ENCODE measurements around the gene CTNNA1. TPM values are rescaled to one million over a fixed set of nuclear protein-coding genes. Genes with fewer than 3 reads are reported as not detected.
"Not testable (repeated sequence)": the region's sequence is repeated elsewhere in the genome, so short reads cannot be mapped to it uniquely, and the experiment has no call there.

The CTNNA1 gene
- total and polyA plus RNA-seq, 2 donors from 2014 or later, result 177 to 463 TPM

DNA sequence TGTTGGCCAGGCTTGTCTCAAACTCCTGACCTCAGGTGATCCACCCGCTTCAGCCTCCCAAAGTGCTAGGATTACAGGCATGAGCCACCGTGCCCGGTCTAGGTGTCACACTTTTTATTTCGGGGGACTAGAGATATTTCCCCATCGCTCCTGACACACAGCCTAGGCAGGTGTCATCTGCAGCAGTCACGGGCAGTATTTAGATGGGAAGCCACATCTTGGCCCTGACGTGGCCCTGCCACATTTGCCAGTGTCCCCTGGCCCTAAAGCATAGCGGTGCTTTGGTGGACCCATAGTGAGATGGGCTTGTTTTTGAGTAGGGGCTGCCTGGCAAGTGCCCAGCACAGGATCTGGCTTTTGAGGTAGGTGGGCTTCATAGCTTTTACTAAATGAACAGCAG lies 167.0 kb downstream of the CTNNA1 start:
- no peak overlapping the region for H3K27ac ChIP-seq (ENCODE audit: low read depth in 2 of 2, low read length in 2 of 2)
- no peak overlapping the region for H3K4me3 ChIP-seq (ENCODE audit: low read length in 3 of 3)
- peaks cover 0 to 4% (median 1%) of the 10 kb centered on the region in 3 donors for H3K4me1 ChIP-seq (ENCODE audit: control insufficient read depth in 2 of 3, insufficient read depth in 2 of 3, low read depth in 1 of 3, low read length in 3 of 3)
- intact Hi-C loops (cut with DNase I), result no loop called here
- TF ChIP-seq, protein P1, sequence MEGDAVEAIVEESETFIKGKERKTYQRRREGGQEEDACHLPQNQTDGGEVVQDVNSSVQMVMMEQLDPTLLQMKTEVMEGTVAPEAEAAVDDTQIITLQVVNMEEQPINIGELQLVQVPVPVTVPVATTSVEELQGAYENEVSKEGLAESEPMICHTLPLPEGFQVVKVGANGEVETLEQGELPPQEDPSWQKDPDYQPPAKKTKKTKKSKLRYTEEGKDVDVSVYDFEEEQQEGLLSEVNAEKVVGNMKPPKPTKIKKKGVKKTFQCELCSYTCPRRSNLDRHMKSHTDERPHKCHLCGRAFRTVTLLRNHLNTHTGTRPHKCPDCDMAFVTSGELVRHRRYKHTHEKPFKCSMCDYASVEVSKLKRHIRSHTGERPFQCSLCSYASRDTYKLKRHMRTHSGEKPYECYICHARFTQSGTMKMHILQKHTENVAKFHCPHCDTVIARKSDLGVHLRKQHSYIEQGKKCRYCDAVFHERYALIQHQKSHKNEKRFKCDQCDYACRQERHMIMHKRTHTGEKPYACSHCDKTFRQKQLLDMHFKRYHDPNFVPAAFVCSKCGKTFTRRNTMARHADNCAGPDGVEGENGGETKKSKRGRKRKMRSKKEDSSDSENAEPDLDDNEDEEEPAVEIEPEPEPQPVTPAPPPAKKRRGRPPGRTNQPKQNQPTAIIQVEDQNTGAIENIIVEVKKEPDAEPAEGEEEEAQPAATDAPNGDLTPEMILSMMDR (IDR thresholded peaks at IDR 0.05; ENCODE audit: borderline replicate concordance, extremely low read depth, insufficient read depth), result no peak
- no peak for FAIRE-seq
- no peak for DNase-seq
- H3K9ac ChIP-seq (ENCODE audit: low read length in 3 of 3), result no peak overlapping the region
- H3K27me3 ChIP-seq (ENCODE audit: control insufficient read depth, insufficient read depth, low read length), result no peaks in the 10 kb centered on the region
- peaks cover 4 to 17% (median 14%) of the 10 kb centered on the region in 3 donors for H3K36me3 ChIP-seq (ENCODE audit: control insufficient read depth in 2 of 3, insufficient read depth in 3 of 3, low read length in 3 of 3)
- H3K9me3 ChIP-seq (ENCODE audit: control insufficient read depth in 2 of 3, insufficient read depth in 1 of 3, low read length in 3 of 3), result no peaks in the 10 kb centered on the region

DNA sequence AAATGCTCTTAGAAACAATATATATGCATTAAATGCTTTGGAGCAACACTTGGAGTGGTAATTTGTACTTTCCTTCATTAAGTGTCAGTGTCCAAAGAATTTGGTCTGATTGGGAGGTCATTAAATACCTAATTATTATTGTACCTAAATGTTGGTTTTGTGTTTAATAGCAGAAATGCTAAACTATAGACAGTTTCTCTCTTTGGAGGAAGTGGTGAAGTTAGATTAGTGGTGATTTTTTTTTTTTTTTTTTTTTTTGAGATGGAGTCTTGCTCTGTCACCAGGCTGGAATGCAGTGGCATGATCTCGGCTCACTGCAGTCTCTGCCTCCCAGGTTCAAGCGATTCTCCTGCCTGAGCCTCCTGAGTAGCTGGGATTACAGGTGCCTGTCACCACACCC lies 168.1 kb downstream of the CTNNA1 start:
- H3K9ac ChIP-seq (ENCODE audit: low read length in 3 of 3); H3K9me3 ChIP-seq (ENCODE audit: control insufficient read depth in 2 of 3, insufficient read depth in 1 of 3, low read length in 3 of 3); H3K4me1 ChIP-seq (ENCODE audit: control insufficient read depth in 2 of 3, insufficient read depth in 2 of 3, low read depth in 1 of 3, low read length in 3 of 3); DNase-seq; H3K27ac ChIP-seq (ENCODE audit: low read depth in 2 of 2, low read length in 2 of 2); H3K27me3 ChIP-seq (ENCODE audit: control insufficient read depth, insufficient read depth, low read length); intact Hi-C loops (cut with DNase I); H3K4me3 ChIP-seq (ENCODE audit: low read length in 3 of 3); FAIRE-seq: not testable (repeated sequence)
- peaks cover 7 to 24% (median 20%) of the 10 kb centered on the region in 3 donors for H3K36me3 ChIP-seq (ENCODE audit: control insufficient read depth in 2 of 3, insufficient read depth in 3 of 3, low read length in 3 of 3)

DNA sequence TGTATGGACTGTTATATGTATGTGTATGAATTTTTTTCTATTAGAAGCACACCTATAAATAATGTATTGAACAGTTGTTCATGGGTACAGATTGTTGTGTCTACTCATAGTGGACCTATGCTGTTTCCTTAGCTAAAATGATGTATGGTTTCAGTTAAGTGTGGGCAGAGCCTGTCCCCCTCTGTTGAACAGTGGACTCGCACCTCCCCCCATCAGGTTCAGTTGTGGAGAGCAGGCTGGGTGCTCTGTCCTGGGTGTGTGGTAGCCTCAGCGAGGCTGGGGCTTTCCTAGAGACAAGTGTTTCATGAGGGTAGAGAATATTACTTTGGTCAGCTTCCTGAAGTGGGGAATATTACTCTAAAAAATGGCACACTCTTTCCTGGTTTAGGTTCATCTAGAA lies 169.3 kb downstream of the CTNNA1 start:
- no peak overlapping the region for H3K4me3 ChIP-seq (ENCODE audit: low read length in 3 of 3)
- FAIRE-seq (no peak), DNase-seq (no peak)
- no peak overlapping the region for H3K27ac ChIP-seq (ENCODE audit: low read depth in 2 of 2, low read length in 2 of 2)
- peaks cover 7 to 32% (median 27%) of the 10 kb centered on the region in 3 donors for H3K36me3 ChIP-seq (ENCODE audit: control insufficient read depth in 2 of 3, insufficient read depth in 3 of 3, low read length in 3 of 3)
- no peaks in the 10 kb centered on the region for H3K27me3 ChIP-seq (ENCODE audit: control insufficient read depth, insufficient read depth, low read length)
- peaks cover 0 to 1% (median 0%) of the 10 kb centered on the region in 3 donors for H3K4me1 ChIP-seq (ENCODE audit: control insufficient read depth in 2 of 3, insufficient read depth in 2 of 3, low read depth in 1 of 3, low read length in 3 of 3)
- intact Hi-C loops (cut with DNase I), result no loop called here
- H3K9me3 ChIP-seq (ENCODE audit: control insufficient read depth in 2 of 3, insufficient read depth in 1 of 3, low read length in 3 of 3), result no peaks in the 10 kb centered on the region
- no peak overlapping the region for H3K9ac ChIP-seq (ENCODE audit: low read length in 3 of 3)
- TF ChIP-seq, protein P1 (IDR thresholded peaks at IDR 0.05; ENCODE audit: borderline replicate concordance, extremely low read depth, insufficient read depth), result no peak

DNA sequence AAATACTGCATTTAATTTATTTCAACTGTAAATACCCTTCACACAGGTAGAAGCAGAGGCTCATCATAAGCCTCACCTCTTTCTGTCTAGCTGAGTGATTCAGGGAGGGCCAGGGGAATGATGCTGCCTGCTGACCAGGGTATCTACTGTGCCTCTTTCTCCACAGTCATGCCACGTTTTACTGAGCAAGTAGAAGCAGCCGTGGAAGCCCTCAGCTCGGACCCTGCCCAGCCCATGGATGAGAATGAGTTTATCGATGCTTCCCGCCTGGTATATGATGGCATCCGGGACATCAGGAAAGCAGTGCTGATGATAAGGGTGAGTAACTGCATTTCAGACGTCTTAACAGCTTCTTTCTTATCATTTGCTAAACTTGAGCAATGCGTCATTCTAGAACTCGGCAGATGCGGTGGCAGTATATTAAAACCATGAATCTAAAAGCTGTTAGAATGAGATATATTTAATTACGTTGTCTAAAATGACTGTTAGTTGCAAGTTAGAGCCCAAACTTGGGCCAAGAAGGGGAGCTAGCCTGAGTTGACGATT lies 171.9 kb downstream of the CTNNA1 start:
- intact Hi-C loops (cut with DNase I), result no loop called here
- Histone ChIP-seq H3K27ac (ENCODE audit: low read depth in 2 of 2, low read length in 2 of 2) (no peak overlapping the region), H3K36me3 (ENCODE audit: control insufficient read depth in 2 of 3, insufficient read depth in 3 of 3, low read length in 3 of 3) (peaks cover 9 to 35% (median 28%) of the 10 kb centered on the region in 3 donors), H3K4me3 (ENCODE audit: low read length in 3 of 3) (no peak overlapping the region), H3K9ac (ENCODE audit: low read length in 3 of 3) (no peak overlapping the region), H3K27me3 (ENCODE audit: control insufficient read depth, insufficient read depth, low read length) (no peaks in the 10 kb centered on the region), H3K9me3 (ENCODE audit: control insufficient read depth in 2 of 3, insufficient read depth in 1 of 3, low read length in 3 of 3) (no peaks in the 10 kb centered on the region), H3K4me1 (ENCODE audit: control insufficient read depth in 2 of 3, insufficient read depth in 2 of 3, low read depth in 1 of 3, low read length in 3 of 3) (peaks cover 0 to 21% (median 5%) of the 10 kb centered on the region in 3 donors)
- TF ChIP-seq, protein P1 (IDR thresholded peaks at IDR 0.05; ENCODE audit: borderline replicate concordance, extremely low read depth, insufficient read depth), result no peak
- DNase-seq (no peak), FAIRE-seq (no peak)

Data from kidney (tissue), 14 donors.